Endothelial cell of umbilical vein (primary cell): Measurements from ENCODE around the gene DCP2. TPM values are rescaled to one million over a fixed set of nuclear protein-coding genes. Genes with fewer than 3 reads are reported as not detected.

Experiments used
- BruUV-seq: library from RNA; stranded (reverse); fragments of 400-500 nt; replicated peaks from 2 replicates; lab custom pipeline; 2021; lab: Mats Ljungman, UMichigan
- CTCF ChIA-PET: fragments of 300-600, 350-600 bp; sonication (Branson Sonifier 250); formaldehyde crosslinking; loops from one replicate; lab custom pipeline; 2021; ENCODE audit warnings: antibody characterized with exemption, inconsistent platforms; lab: Charles Lee
- POLR2A ChIA-PET: fragments of 300-600, 350-600 bp; sonication (Branson Sonifier 250); formaldehyde crosslinking; loops from one replicate; lab custom pipeline; 2021; ENCODE audit warnings: antibody characterized with exemption, inconsistent platforms; lab: Charles Lee
- DNase-seq: peaks from one replicate; pipeline ENCODE4 v3.0.0-alpha.2; 2011; ENCODE audit warnings: low read depth, low spot score
- FAIRE-seq: peaks from 2 replicates; lab custom pipeline; 2011; peaks lifted over from hg19 to GRCh38; lab: Jason Lieb, UNC
- H2AFZ ChIP-seq: 2 replicates; pipeline ENCODE4 v1.6.0; 2012; ENCODE audit warnings: low read depth, low read length, control low read depth, inconsistent platforms
- H3K27ac ChIP-seq: 2 replicates; pipeline ENCODE4 v1.5.1; 2011; ENCODE audit warnings: low read depth, mild to moderate bottlenecking, control low read depth, low read length, moderate library complexity; ENCODE audit not compliant: insufficient read depth
- H3K27me3 ChIP-seq, 2 experiments: 2 replicates each; pipeline versions ENCODE4 v1.6.0 to v1.6.1; 2011; ENCODE audit warnings: low read length in 2 of 2, mixed read lengths in 1 of 2; ENCODE audit not compliant: control insufficient read depth in 2 of 2, insufficient read depth in 2 of 2
- H3K36me3 ChIP-seq, 2 experiments: 2 replicates in 1 of 2; 3 replicates in 1 of 2; pipeline ENCODE4 v1.5.1; 2011; ENCODE audit warnings: low read length in 2 of 2, mild to moderate bottlenecking in 1 of 2, moderate library complexity in 1 of 2; ENCODE audit not compliant: control insufficient read depth in 2 of 2, insufficient read depth in 2 of 2; ENCODE audit errors: extremely low read depth in 1 of 2
- H3K4me1 ChIP-seq: 3 replicates; pipeline ENCODE4 v1.5.1; 2011; ENCODE audit warnings: mild to moderate bottlenecking, low read length; ENCODE audit not compliant: control insufficient read depth, insufficient read depth; ENCODE audit errors: extremely low read depth
- H3K4me2 ChIP-seq: 2 replicates; pipeline ENCODE4 v1.6.1; 2011; ENCODE audit warnings: low read length, control low read depth, mixed read lengths; ENCODE audit not compliant: insufficient read depth
- H3K4me3 ChIP-seq, 3 experiments: fragments of 200-600 bp in 1 of 3; sonication (generic), shearing (Covaris generic) in 1 of 3; replicated peaks in 1 of 3; 2 replicates each; pipeline ENCODE4 v1.5.1; 2011 to 2016; ENCODE audit warnings: control low read depth in 3 of 3, low read length in 3 of 3, mild to moderate bottlenecking in 2 of 3, inconsistent platforms in 1 of 3, low read depth in 1 of 3, moderate library complexity in 1 of 3; ENCODE audit not compliant: insufficient read depth in 1 of 3
- H3K79me2 ChIP-seq: 2 replicates; pipeline ENCODE4 v1.6.0; 2012; ENCODE audit warnings: low read length, inconsistent platforms; ENCODE audit not compliant: control insufficient read depth, insufficient read depth
- H3K9ac ChIP-seq: replicated peaks from 2 replicates; pipeline ENCODE3; 2011; ENCODE audit warnings: low read length, control low read depth; ENCODE audit not compliant: insufficient read depth; ENCODE audit errors: extremely low read depth
- H3K9me1 ChIP-seq: replicated peaks from 3 replicates; pipeline ENCODE4 v1.6.0; 2011; ENCODE audit warnings: mild to moderate bottlenecking, low read length; ENCODE audit not compliant: control insufficient read depth, insufficient read depth; ENCODE audit errors: extremely low read depth
- H3K9me3 ChIP-seq: replicated peaks from 2 replicates; pipeline ENCODE4 v1.5.1; 2012; ENCODE audit warnings: low read length, inconsistent platforms; ENCODE audit not compliant: control insufficient read depth, insufficient read depth
- H4K20me1 ChIP-seq: replicated peaks from 2 replicates; pipeline ENCODE3; 2011; ENCODE audit warnings: mild to moderate bottlenecking, low read length; ENCODE audit not compliant: control insufficient read depth, insufficient read depth; ENCODE audit errors: extremely low read depth
- CTCF ChIP-seq, 2 donors: IDR thresholded peaks; 1 replicate in 1 of 2; 2 replicates in 1 of 2; pipeline ENCODE4 v1.5.1; 2011; ENCODE audit warnings: low read length in 2 of 2, mild to moderate bottlenecking in 2 of 2, moderate library complexity in 2 of 2, control low read depth in 1 of 2, inconsistent platforms in 1 of 2, low read depth in 1 of 2; ENCODE audit not compliant: insufficient read depth in 1 of 2; ENCODE audit errors: extremely low read depth in 1 of 2
- EZH2 ChIP-seq: IDR thresholded peaks from 2 replicates; pipeline ENCODE4 v1.6.1; 2012; ENCODE audit warnings: borderline replicate concordance, low read depth, mild to moderate bottlenecking, moderate library complexity, low read length, inconsistent platforms; ENCODE audit not compliant: severe bottlenecking
- FOS ChIP-seq: IDR thresholded peaks from 2 replicates; pipeline ENCODE4 v1.6.1; 2011; ENCODE audit warnings: mild to moderate bottlenecking, low read length, moderate library complexity, borderline replicate concordance; ENCODE audit not compliant: insufficient read depth
- GATA2 ChIP-seq: IDR thresholded peaks from 2 replicates; pipeline ENCODE4 v1.7.0; 2011; ENCODE audit warnings: low read depth, mild to moderate bottlenecking, moderate library complexity, mixed read lengths, low read length; ENCODE audit not compliant: insufficient read length, insufficient read depth
- JUN ChIP-seq: IDR thresholded peaks from 2 replicates; pipeline ENCODE4 v1.6.1; 2011; ENCODE audit warnings: borderline replicate concordance, low read depth; ENCODE audit not compliant: insufficient read length, insufficient read depth
- MAX ChIP-seq: IDR thresholded peaks from 2 replicates; pipeline ENCODE4 v1.6.1; 2011; ENCODE audit not compliant: insufficient read depth, insufficient read length
- MYC ChIP-seq: IDR thresholded peaks from one replicate; pipeline ENCODE4 v1.6.1; 2011; ENCODE audit warnings: mild to moderate bottlenecking, low read depth, low read length
- POLR2A ChIP-seq: IDR thresholded peaks from 2 replicates; pipeline ENCODE4 v1.6.1; 2012; ENCODE audit warnings: low read depth, mild to moderate bottlenecking, control low read depth, low read length
- POLR2AphosphoS5 ChIP-seq: IDR thresholded peaks from 2 replicates; pipeline ENCODE4 v1.6.1; 2012; ENCODE audit warnings: low read depth, mild to moderate bottlenecking, control low read depth, low read length, moderate library complexity; ENCODE audit not compliant: insufficient read depth
- dilution Hi-C: fragments of 300-500 bp; cut with MboI; formaldehyde crosslinking; loops from one replicate; pipeline ENCODE4 v1.15.0; 2019; ENCODE audit warnings: low sequenced_read_pairs; ENCODE audit not compliant: extremely low pct_ligation_motif_present
- intact Hi-C: fragments of 100-400 bp; cut with micrococcal nuclease; formaldehyde crosslinking; loops from one replicate; pipeline ENCODE4 v1.10.0; 2022
- polyA plus RNA-seq, 4 experiments: library from polyadenylated mRNA; depleted of rRNA in 3 of 4; stranded (reverse) in 3 of 4; unstranded in 1 of 4; fragments of >200 nt; gene quantifications; 2 replicates each; pipeline versions ENCODE4 v1.2.1 to v1.2.3, GENCODE V29; 2011 to 2012; ENCODE audit warnings: missing spikeins in 1 of 4
- total RNA-seq: library from RNA; stranded (reverse); gene quantifications from 2 replicates; pipeline ENCODE4 v1.2.3, GENCODE V29; 2021

DCP2 gene
- total and polyA plus RNA-seq, 2 donors (not counting 3 experiments of a cell fraction or from before 2014, with no cell fraction given): 11.3 to 60.0 TPM

- Histone ChIP-seq H2AFZ (no peak overlapping the region), H3K9ac (no peak overlapping the region), H3K4me3 (no peak overlapping the region), H3K79me2 (no peaks in the 10 kb centered on the region), H3K36me3 (peaks cover 0 to 2% of the 10 kb centered on the region in 2 experiments), H3K4me1 (peaks cover 16% of the 10 kb centered on the region), H4K20me1 (no peaks in the 10 kb centered on the region), H3K27ac (no peak overlapping the region), H3K9me3 (no peaks in the 10 kb centered on the region), H3K9me1 (no peaks in the 10 kb centered on the region), H3K27me3 (no peaks in the 10 kb centered on the region), H3K4me2 (no peak overlapping the region)
- ChIA-PET CTCF (no interaction called here), POLR2A (no interaction called here)
- FAIRE-seq: no peak
- no peak for DNase-seq
- TF ChIP-seq POLR2AphosphoS5 (no peak), MAX (no peak), MYC (no peak), EZH2 (no peak), GATA2 (no peak), CTCF (IDR thresholded peaks at IDR 0.05; ENCODE audit: extremely low read depth in 1 of 2, insufficient read depth in 1 of 2, low read depth in 1 of 2, low read length in 2 of 2) (no peak), JUN (no peak), FOS (no peak), POLR2A (no peak)
- BruUV-seq: no TSS peak
- intact Hi-C loops (no loop called here), dilution Hi-C loops (no loop called here)
Observed at GRCh38 chr5:113057557-113057984, 81.0 kb downstream of the DCP2 start.
